GM10248 (cell line): ENCODE measurements around the gene BLTP3B.
"Not testable (repeated sequence)": the region's sequence is repeated elsewhere in the genome, so short reads cannot be mapped to it uniquely, and the experiment has no call there.

ENCODE experiments used
- CTCF ChIA-PET: fragments of 300-600 bp; sonication (Branson Sonifier 250); formaldehyde crosslinking; extraction: SDS; loops from one replicate; lab custom pipeline; 2021; ENCODE audit warnings: antibody characterized with exemption; lab: Yijun Ruan, JAX
- POLR2A ChIA-PET: fragments of 350-650 bp; sonication (Branson Sonifier 250); formaldehyde crosslinking; extraction: SDS; loops from one replicate; lab custom pipeline; 2020; ENCODE audit warnings: antibody characterized with exemption; lab: Yijun Ruan, JAX
- DNase-seq: peaks from one replicate; pipeline ENCODE4 v3.0.0; 2012; ENCODE audit errors: extremely low spot score
- TF ChIP-seq, protein P1 (sequence below): IDR thresholded peaks from 2 replicates; pipeline ENCODE4 v1.5.1; 2012; ENCODE audit warnings: mild to moderate bottlenecking, low read depth; ENCODE audit errors: extremely low read depth, missing control alignments, control extremely low read depth

Gene BLTP3B

DNA sequence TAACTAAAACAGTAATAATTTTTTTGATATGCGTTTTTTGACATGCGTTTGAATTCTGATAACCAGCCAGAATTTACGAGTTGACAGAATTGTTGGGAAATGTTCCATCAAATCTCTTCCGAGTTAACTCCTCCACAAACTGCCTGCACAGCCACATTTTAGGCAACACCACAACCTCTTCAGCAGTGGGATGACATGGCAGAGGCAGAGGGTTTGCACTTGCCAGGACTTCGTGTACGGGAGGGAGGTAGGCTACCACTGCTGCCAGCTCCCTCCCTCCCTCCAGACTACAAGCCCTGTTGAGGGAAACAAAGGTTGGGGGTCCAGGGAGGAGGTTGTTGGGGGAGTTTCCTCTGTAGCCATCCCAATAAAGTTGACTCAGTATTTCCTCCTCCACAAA, 43.4 kb upstream of the BLTP3B start:
- ChIA-PET CTCF (interaction anchor here (0.6 to 4.5 kb wide), 7 partner anchors 10 to 70 kb away, joined by 3 to 19 read pairs (median 5); partner anchors contain the start of gene ACTR6), POLR2A (no interaction called here)
- no peak for DNase-seq
- TF ChIP-seq, protein P1, sequence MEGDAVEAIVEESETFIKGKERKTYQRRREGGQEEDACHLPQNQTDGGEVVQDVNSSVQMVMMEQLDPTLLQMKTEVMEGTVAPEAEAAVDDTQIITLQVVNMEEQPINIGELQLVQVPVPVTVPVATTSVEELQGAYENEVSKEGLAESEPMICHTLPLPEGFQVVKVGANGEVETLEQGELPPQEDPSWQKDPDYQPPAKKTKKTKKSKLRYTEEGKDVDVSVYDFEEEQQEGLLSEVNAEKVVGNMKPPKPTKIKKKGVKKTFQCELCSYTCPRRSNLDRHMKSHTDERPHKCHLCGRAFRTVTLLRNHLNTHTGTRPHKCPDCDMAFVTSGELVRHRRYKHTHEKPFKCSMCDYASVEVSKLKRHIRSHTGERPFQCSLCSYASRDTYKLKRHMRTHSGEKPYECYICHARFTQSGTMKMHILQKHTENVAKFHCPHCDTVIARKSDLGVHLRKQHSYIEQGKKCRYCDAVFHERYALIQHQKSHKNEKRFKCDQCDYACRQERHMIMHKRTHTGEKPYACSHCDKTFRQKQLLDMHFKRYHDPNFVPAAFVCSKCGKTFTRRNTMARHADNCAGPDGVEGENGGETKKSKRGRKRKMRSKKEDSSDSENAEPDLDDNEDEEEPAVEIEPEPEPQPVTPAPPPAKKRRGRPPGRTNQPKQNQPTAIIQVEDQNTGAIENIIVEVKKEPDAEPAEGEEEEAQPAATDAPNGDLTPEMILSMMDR: no peak

DNA sequence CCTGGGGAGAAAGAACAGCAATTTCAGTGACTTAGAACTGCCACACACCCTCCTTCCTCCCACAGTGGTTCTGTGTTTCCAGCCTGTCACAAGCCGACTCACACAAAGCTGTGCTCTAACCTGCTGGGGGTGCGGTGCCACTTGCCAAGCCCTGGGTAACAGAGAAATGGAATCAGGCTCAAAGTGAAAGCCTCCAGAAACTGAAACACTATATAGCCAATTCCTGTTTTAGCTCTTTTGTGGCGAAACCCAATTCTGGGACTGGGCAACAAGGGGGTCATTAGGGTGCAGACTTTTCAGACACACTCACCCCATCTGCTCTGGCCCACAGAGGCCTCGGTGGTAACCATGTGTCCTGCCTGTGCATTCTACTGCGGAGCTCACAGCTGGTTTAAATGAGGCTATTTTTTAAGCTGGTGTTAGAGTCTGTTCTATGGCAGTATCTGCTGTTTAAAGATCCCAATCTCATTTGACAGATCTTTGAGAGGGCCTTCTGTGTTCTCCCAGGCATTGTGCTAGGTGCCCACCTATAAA, 42.8 kb upstream of the BLTP3B start:
- ChIA-PET CTCF (interaction anchor here (0.6 to 4.5 kb wide), 9 partner anchors 10 to 219 kb away, joined by 3 to 19 read pairs (median 3); partner anchors contain the start of gene ACTR6), POLR2A (no interaction called here)

DNA sequence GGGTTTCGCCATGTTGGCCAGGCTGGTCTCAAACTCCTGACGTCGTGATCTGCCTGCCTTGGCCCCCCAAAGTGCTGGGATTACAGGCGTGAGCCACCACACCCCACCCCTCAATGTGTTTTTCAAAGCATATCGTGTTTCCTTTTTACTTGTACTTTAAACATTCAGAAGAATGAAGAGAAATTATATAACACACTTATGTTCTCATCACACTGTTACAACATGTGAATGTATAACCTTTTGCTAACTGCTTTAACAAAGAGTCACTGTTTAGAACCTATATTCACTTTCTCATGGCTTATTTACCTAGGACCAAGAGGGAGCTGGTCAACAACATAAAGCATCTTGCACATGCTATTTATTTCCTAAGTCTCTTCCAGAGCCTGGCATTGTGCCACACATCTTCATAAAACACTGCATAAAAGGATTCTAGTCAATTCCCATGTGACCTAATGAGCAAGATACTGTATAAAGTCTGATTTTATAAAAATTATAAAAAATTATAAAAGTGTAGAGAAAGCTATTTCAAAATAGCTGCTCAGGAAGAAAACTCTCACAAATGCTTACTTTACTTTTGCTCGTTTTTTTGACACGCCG, 42.0 kb upstream of the BLTP3B start:
- DNase-seq: no peak
- CTCF ChIA-PET: interaction anchor here (1.0 to 4.5 kb wide), 6 partner anchors 9 to 220 kb away, joined by 3 to 19 read pairs (median 6); partner anchors contain the start of gene ACTR6
- TF ChIP-seq, protein P1: no peak
- POLR2A ChIA-PET: no interaction called here

More for the DNA sequence above, 42.8 kb upstream of the BLTP3B start:
- DNase-seq: no peak
- TF ChIP-seq, protein P1: no peak

DNA sequence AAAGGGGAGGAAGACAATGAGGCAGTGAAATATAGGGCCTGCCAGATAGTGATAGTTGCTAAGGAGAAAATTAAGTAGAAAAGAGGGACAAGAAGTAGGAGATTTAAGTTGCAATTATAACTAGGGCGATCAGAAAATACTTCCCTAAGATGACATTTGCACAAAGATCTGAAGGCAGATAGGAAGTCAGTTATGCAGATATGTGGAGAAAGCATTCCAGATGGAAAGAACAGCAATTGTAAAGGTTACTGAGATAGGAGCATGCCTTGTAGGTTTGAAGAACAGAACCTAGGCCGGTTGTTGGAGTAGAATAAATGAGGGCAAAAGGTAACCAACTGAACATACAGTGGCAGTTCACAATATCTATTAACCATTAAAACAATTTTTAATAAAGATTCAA, 36.6 kb upstream of the BLTP3B start:
- no peak for DNase-seq
- POLR2A ChIA-PET: no interaction called here
- CTCF ChIA-PET: no interaction called here
- TF ChIP-seq, protein P1: no peak

DNA sequence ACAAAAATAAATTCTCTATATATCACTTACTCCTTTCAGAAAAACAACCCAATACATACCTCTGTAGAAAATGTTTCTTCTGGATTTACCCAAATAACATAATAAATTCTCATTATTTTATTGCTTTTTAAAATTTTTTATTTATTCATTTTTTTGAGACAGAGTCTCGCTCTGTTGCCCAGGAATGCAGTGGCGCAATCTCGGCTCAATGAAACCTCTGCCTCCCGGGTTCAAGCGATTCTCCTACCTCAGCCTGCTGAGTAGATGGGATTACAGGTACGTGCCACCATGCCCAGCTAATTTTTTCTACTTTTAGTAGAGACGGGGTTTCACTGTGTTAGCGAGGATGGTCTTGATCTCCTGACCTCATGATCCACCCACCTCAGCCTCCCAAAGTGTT, 33.8 kb upstream of the BLTP3B start:
- CTCF ChIA-PET: not testable (repeated sequence)

DNA sequence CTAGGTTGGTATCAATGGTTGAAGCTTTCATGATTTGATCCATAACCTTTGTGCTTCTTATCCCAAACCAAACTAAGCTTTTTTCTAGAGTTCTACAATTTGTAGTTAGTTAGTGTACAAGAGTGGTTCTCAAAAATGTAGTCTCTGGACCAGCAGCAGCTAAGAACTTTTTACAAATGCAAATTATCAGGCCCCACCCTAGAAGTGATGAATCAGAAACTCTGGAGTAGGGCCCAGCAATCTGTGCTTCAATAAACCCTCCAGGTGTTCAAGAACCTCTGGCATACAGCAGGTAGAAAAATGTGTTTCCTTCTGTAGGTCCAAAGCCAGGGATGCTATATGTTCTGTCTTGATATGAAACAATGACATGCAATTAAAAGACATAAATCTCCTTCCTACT, 31.8 kb upstream of the BLTP3B start:
- TF ChIP-seq, protein P1: no peak
- CTCF ChIA-PET: interaction anchor here (0.8 to 1.4 kb wide), 2 partner anchors 12 to 20 kb away, joined by 3 to 5 read pairs; no protein-coding TSS in a partner anchor
- POLR2A ChIA-PET: no interaction called here
- no peak for DNase-seq

More for the DNA sequence above, 33.8 kb upstream of the BLTP3B start:
- POLR2A ChIA-PET, DNase-seq: not testable (repeated sequence)

DNA sequence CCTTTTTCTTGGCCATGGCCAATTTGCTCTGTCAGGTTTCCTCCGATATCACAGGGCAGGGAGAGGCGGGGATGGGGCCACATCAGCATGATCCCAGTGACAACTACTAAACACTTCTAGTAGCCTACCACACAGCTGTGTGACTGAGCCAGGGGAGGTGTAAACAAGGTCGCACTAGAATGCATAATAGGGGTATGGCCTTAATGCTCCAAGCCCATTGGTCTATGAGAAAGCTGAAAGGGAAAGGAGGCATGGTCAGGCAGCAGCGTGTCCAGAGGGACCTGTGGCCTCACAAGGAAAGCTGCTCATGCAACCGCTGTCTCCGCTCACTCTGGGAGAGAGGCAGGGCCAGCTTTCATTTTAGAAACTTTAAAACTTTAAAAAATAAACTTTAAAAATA, 30.4 kb upstream of the BLTP3B start:
- DNase-seq: no peak
- POLR2A ChIA-PET: no interaction called here
- CTCF ChIA-PET: interaction anchor here (3.0 kb wide), 1 partner anchor 19 kb away, joined by 10 read pairs; no protein-coding TSS in a partner anchor
- TF ChIP-seq, protein P1: no peak
